ENCODE data around the gene CEMP1. TPM values are rescaled to one million over a fixed set of nuclear protein-coding genes. Genes with fewer than 3 reads are reported as not detected.
A peak's percentile ranks its signal among the peaks of the same experiment; 100 is the strongest.
"Not testable (repeated sequence)": the region's sequence is repeated elsewhere in the genome, so short reads cannot be mapped to it uniquely, and the experiment has no call there.

CEMP1 gene
- 1 to 10 TPM in 2 of 3 donors, under 1 TPM in 1; 0.90 to 3.0 (median 3.0) TPM for polyA plus RNA-seq

- peak within 1 kb of the TSS; percentile 90 to 98 (median 96) for H3K4me3 Mint-ChIP-seq
- H3K4me1 Mint-ChIP-seq, result peaks cover 19 to 23% of the 10 kb centered on the region in 2 donors
- H3K36me3 Mint-ChIP-seq, result no peaks in the 10 kb centered on the region
- peak in 1 of 3 donors; percentile 28 for DNase-seq
- H3K9me3 Mint-ChIP-seq, result peaks cover 0 to 3% (median 0%) of the 10 kb centered on the region in 6 donors
- peak within 1 kb of the TSS; percentile 97 to 99 (median 99) for H3K27ac Mint-ChIP-seq
- peaks cover 31 to 34% (median 33%) of the 10 kb centered on the region in 3 donors for H3K27me3 Mint-ChIP-seq (ENCODE audit: low read depth in 3 of 3)
Measured at GRCh38 chr16:2531371-2531695, at the start of gene CEMP1. Gene CEMP1 (minus strand): TSS chr16:2531408. CDS start chr16:2531073, 335 bp downstream.

- DNase-seq; H3K4me3 Mint-ChIP-seq; H3K4me1 Mint-ChIP-seq; H3K9me3 Mint-ChIP-seq; H3K27me3 Mint-ChIP-seq (ENCODE audit: low read depth in 3 of 3); H3K36me3 Mint-ChIP-seq; H3K27ac Mint-ChIP-seq: not testable (repeated sequence)
Measured at GRCh38 chr16:2580818-2581217, 49.6 kb upstream of the CEMP1 start.

GRCh38 chr16:2580143-2580542, 48.9 kb upstream of the CEMP1 start:
- not testable (repeated sequence) for DNase-seq

GRCh38 chr16:2578905-2579304, 47.7 kb upstream of the CEMP1 start:
- not testable (repeated sequence) for H3K9me3 Mint-ChIP-seq; H3K36me3 Mint-ChIP-seq; H3K27me3 Mint-ChIP-seq (ENCODE audit: low read depth in 3 of 3)

More at GRCh38 chr16:2580143-2580542, 48.9 kb upstream of the CEMP1 start:
- not testable (repeated sequence) for H3K27ac Mint-ChIP-seq; H3K4me3 Mint-ChIP-seq; H3K4me1 Mint-ChIP-seq; H3K9me3 Mint-ChIP-seq; H3K36me3 Mint-ChIP-seq; H3K27me3 Mint-ChIP-seq (ENCODE audit: low read depth in 3 of 3)

GRCh38 chr16:2577044-2577443, 45.8 kb upstream of the CEMP1 start:
- H3K9me3 Mint-ChIP-seq; H3K27ac Mint-ChIP-seq; H3K36me3 Mint-ChIP-seq; DNase-seq; H3K4me1 Mint-ChIP-seq; H3K4me3 Mint-ChIP-seq; H3K27me3 Mint-ChIP-seq (ENCODE audit: low read depth in 3 of 3): not testable (repeated sequence)

More at GRCh38 chr16:2578905-2579304, 47.7 kb upstream of the CEMP1 start:
- H3K4me3 Mint-ChIP-seq, H3K4me1 Mint-ChIP-seq, H3K27ac Mint-ChIP-seq, DNase-seq: not testable (repeated sequence)

GRCh38 chr16:2575839-2576238, 44.6 kb upstream of the CEMP1 start:
- H3K27me3 Mint-ChIP-seq (ENCODE audit: low read depth in 3 of 3); H3K4me3 Mint-ChIP-seq; H3K36me3 Mint-ChIP-seq; H3K27ac Mint-ChIP-seq; DNase-seq; H3K4me1 Mint-ChIP-seq; H3K9me3 Mint-ChIP-seq: not testable (repeated sequence)

GRCh38 chr16:2572704-2573103, 41.5 kb upstream of the CEMP1 start:
- not testable (repeated sequence) for H3K4me3 Mint-ChIP-seq; DNase-seq; H3K36me3 Mint-ChIP-seq; H3K27me3 Mint-ChIP-seq (ENCODE audit: low read depth in 3 of 3); H3K4me1 Mint-ChIP-seq; H3K27ac Mint-ChIP-seq; H3K9me3 Mint-ChIP-seq

- H3K9me3 Mint-ChIP-seq; H3K27me3 Mint-ChIP-seq (ENCODE audit: low read depth in 3 of 3); DNase-seq; H3K4me3 Mint-ChIP-seq; H3K27ac Mint-ChIP-seq; H3K4me1 Mint-ChIP-seq; H3K36me3 Mint-ChIP-seq: not testable (repeated sequence)
Measured at GRCh38 chr16:2568573-2568972, 37.4 kb upstream of the CEMP1 start.

- not testable (repeated sequence) for H3K9me3 Mint-ChIP-seq; H3K27me3 Mint-ChIP-seq (ENCODE audit: low read depth in 3 of 3); H3K36me3 Mint-ChIP-seq; H3K4me3 Mint-ChIP-seq; H3K4me1 Mint-ChIP-seq; H3K27ac Mint-ChIP-seq; DNase-seq
Measured at GRCh38 chr16:2567506-2567905, 36.3 kb upstream of the CEMP1 start.

GRCh38 chr16:2560798-2561133, 29.6 kb upstream of the CEMP1 start:
- not testable (repeated sequence) for H3K27ac Mint-ChIP-seq; H3K27me3 Mint-ChIP-seq (ENCODE audit: low read depth in 3 of 3); H3K4me1 Mint-ChIP-seq; H3K4me3 Mint-ChIP-seq; H3K9me3 Mint-ChIP-seq; H3K36me3 Mint-ChIP-seq
- DNase-seq, result peak; percentile 50 to 61 (median 56)

GRCh38 chr16:2560131-2560797, 29.1 kb upstream of the CEMP1 start:
- H3K9me3 Mint-ChIP-seq; H3K27ac Mint-ChIP-seq; DNase-seq; H3K27me3 Mint-ChIP-seq (ENCODE audit: low read depth in 3 of 3); H3K4me3 Mint-ChIP-seq; H3K4me1 Mint-ChIP-seq; H3K36me3 Mint-ChIP-seq: not testable (repeated sequence)

- not testable (repeated sequence) for H3K36me3 Mint-ChIP-seq; DNase-seq; H3K4me1 Mint-ChIP-seq; H3K9me3 Mint-ChIP-seq; H3K27ac Mint-ChIP-seq; H3K4me3 Mint-ChIP-seq; H3K27me3 Mint-ChIP-seq (ENCODE audit: low read depth in 3 of 3)
Measured at GRCh38 chr16:2557150-2557549, 25.9 kb upstream of the CEMP1 start.

- H3K27ac Mint-ChIP-seq; DNase-seq; H3K4me1 Mint-ChIP-seq; H3K4me3 Mint-ChIP-seq; H3K9me3 Mint-ChIP-seq; H3K36me3 Mint-ChIP-seq; H3K27me3 Mint-ChIP-seq (ENCODE audit: low read depth in 3 of 3): not testable (repeated sequence)
Measured at GRCh38 chr16:2554709-2555425, 23.7 kb upstream of the CEMP1 start.

GRCh38 chr16:2551420-2551889, 20.2 kb upstream of the CEMP1 start:
- H3K4me1 Mint-ChIP-seq; H3K27ac Mint-ChIP-seq; H3K36me3 Mint-ChIP-seq; H3K9me3 Mint-ChIP-seq; DNase-seq; H3K4me3 Mint-ChIP-seq; H3K27me3 Mint-ChIP-seq (ENCODE audit: low read depth in 3 of 3): not testable (repeated sequence)

GRCh38 chr16:2550283-2550878, 19.2 kb upstream of the CEMP1 start:
- not testable (repeated sequence) for H3K4me1 Mint-ChIP-seq, H3K36me3 Mint-ChIP-seq, DNase-seq

More at GRCh38 chr16:2550283-2550878, 19.2 kb upstream of the CEMP1 start:
- not testable (repeated sequence) for H3K27ac Mint-ChIP-seq; H3K4me3 Mint-ChIP-seq; H3K9me3 Mint-ChIP-seq; H3K27me3 Mint-ChIP-seq (ENCODE audit: low read depth in 3 of 3)

All from immature natural killer cell (primary cell).